DND-41 (cell line): Measurements from ENCODE around the gene MIEF2.
"Not testable (repeated sequence)": the region's sequence is repeated elsewhere in the genome, so short reads cannot be mapped to it uniquely, and the experiment has no call there.

Source experiments
- ATAC-seq: fragments of 200-7000 bp; cut with Tn5 transposase; 3 replicates; pipeline ENCODE4 v1.9.1; 2021; ENCODE audit warnings: low read depth; ENCODE audit not compliant: insufficient read depth
- DNase-seq: peaks from one replicate; pipeline ENCODE4 v3.0.0-alpha.2; 2020
- H2AFZ ChIP-seq: 2 replicates; pipeline ENCODE4 v1.6.0; 2012; ENCODE audit warnings: low read depth, low read length
- H3K27ac ChIP-seq: 2 replicates; pipeline ENCODE4 v1.5.1; 2012; ENCODE audit warnings: low read length, inconsistent platforms
- H3K27me3 ChIP-seq: fragments of 200-600 bp; sonication (generic); 2 replicates; pipeline ENCODE4 v1.6.0; 2012; ENCODE audit warnings: low read length, mild to moderate bottlenecking, inconsistent platforms; ENCODE audit not compliant: insufficient read depth, poor library complexity
- H3K36me3 ChIP-seq: 2 replicates; pipeline ENCODE4 v1.5.1; 2012; ENCODE audit warnings: low read length, inconsistent platforms; ENCODE audit not compliant: insufficient read depth
- H3K4me1 ChIP-seq: 2 replicates; pipeline ENCODE4 v1.5.1; 2012; ENCODE audit warnings: mild to moderate bottlenecking, low read length; ENCODE audit not compliant: insufficient read depth
- H3K4me2 ChIP-seq: 2 replicates; pipeline ENCODE4 v1.6.0; 2012; ENCODE audit warnings: mild to moderate bottlenecking, moderate library complexity, low read length, inconsistent platforms; ENCODE audit not compliant: insufficient read depth
- H3K4me3 ChIP-seq, 2 experiments: fragments of 200-600 bp in 1 of 2; shearing (Covaris generic) in 1 of 2; 2 replicates each; pipeline ENCODE4 v1.5.1; 2012 to 2016; ENCODE audit warnings: inconsistent platforms in 2 of 2, low read length in 2 of 2, mild to moderate bottlenecking in 2 of 2, low read depth in 1 of 2, moderate library complexity in 1 of 2
- H3K79me2 ChIP-seq: 2 replicates; pipeline ENCODE4 v1.6.0; 2012; ENCODE audit warnings: low read length, inconsistent platforms; ENCODE audit not compliant: insufficient read depth
- H3K9ac ChIP-seq: 2 replicates; pipeline ENCODE4 v1.6.0; 2012; ENCODE audit warnings: low read depth, mild to moderate bottlenecking, inconsistent platforms, low read length, moderate library complexity
- H3K9me3 ChIP-seq: 2 replicates; pipeline ENCODE4 v1.5.1; 2012; ENCODE audit warnings: low read length, moderate library complexity, mild to moderate bottlenecking, inconsistent platforms; ENCODE audit not compliant: insufficient read depth, severe bottlenecking
- H4K20me1 ChIP-seq: 2 replicates; pipeline ENCODE4 v1.6.0; 2012; ENCODE audit warnings: low read length; ENCODE audit not compliant: insufficient read depth
- CTCF ChIP-seq: IDR thresholded peaks from 2 replicates; pipeline ENCODE4 v1.5.1; 2012; ENCODE audit warnings: borderline replicate concordance, low read length, moderate library complexity, mild to moderate bottlenecking; ENCODE audit not compliant: poor library complexity, severe bottlenecking; ENCODE audit errors: extremely low read depth
- EZH2 ChIP-seq: IDR thresholded peaks from 3 replicates; pipeline ENCODE4 v1.6.1; 2012; ENCODE audit warnings: borderline replicate concordance, low read depth, mild to moderate bottlenecking, moderate library complexity, low read length, inconsistent platforms; ENCODE audit not compliant: severe bottlenecking

Gene MIEF2

DNA sequence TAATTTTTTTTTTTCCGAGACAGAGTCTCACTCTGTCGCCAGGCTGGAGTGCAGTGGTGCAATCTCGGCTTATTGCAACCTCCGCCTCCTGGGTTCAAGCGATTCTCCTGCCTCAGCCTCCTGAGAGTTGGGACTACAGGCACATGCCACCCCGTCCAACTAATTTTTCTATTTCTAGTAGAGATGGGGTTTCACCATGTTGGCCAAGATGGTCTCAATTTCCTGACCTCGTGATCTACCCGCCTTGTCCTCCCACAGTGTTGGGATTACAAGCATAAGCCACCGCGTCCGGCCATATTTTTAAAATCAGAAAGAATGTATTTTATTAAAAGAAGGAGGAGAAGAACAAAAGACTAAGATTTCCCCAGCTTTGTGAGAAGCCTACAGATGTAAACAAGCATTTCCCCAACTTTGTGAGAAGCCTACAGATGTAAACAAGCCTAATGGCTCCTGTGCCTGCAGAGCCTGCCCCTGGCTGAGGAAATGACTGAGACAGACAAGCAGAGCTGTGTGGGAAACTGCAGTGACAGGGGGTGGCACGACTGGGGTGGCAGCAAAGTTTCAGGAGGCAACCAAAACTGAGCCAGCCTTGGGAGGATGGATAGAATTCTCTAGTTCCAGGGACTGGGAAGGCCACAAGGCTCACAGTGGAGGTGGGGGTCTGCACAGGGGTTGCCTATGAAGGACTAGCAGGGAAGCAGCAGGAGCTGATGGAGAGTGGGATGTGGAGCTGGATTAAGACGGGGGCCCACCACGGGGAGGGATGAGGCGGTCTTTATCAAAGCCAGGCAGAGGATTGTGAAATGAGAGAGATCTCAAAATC, 31.5 kb downstream of the MIEF2 start:
- no peak for TF ChIP-seq EZH2
- no peak for TF ChIP-seq CTCF
- Histone ChIP-seq H3K9ac (no peak overlapping the region), H2AFZ (no peak overlapping the region), H3K4me2 (no peak overlapping the region), H3K9me3 (no peaks in the 10 kb centered on the region), H3K27ac (no peak overlapping the region), H4K20me1 (no peaks in the 10 kb centered on the region), H3K27me3 (no peaks in the 10 kb centered on the region), H3K36me3 (peaks cover 87% of the 10 kb centered on the region), H3K79me2 (no peaks in the 10 kb centered on the region), H3K4me3 (no peak overlapping the region), H3K4me1 (no peaks in the 10 kb centered on the region)
- DNase-seq (no peak), ATAC-seq (no peak)

DNA sequence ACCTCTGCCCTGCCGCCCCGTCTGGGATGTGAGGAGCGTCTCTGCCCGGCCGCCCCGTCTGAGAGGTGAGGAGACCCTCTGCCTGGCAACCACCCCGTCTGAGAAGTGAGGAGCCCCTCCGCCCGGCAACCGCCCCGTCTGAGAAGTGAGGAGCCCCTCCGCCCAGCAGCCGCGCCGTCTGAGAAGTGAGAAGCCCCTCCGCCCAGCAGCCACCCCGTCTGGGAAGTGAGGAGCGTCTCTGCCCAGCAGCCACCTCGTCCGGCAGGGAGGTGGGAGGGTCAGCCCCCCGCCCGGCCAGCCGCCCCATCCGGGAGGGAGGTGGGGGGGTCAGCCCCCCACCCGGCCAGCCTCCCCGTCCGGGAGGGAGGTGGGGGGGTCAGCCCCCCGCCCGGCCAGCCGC, 37.6 kb downstream of the MIEF2 start:
- H3K27ac ChIP-seq, ATAC-seq, H3K4me2 ChIP-seq, H3K79me2 ChIP-seq, DNase-seq, H3K4me1 ChIP-seq, H3K9me3 ChIP-seq, H3K27me3 ChIP-seq, H3K9ac ChIP-seq, H3K4me3 ChIP-seq, H2AFZ ChIP-seq, H4K20me1 ChIP-seq: not testable (repeated sequence)
- peaks cover 78% of the 10 kb centered on the region for H3K36me3 ChIP-seq

DNA sequence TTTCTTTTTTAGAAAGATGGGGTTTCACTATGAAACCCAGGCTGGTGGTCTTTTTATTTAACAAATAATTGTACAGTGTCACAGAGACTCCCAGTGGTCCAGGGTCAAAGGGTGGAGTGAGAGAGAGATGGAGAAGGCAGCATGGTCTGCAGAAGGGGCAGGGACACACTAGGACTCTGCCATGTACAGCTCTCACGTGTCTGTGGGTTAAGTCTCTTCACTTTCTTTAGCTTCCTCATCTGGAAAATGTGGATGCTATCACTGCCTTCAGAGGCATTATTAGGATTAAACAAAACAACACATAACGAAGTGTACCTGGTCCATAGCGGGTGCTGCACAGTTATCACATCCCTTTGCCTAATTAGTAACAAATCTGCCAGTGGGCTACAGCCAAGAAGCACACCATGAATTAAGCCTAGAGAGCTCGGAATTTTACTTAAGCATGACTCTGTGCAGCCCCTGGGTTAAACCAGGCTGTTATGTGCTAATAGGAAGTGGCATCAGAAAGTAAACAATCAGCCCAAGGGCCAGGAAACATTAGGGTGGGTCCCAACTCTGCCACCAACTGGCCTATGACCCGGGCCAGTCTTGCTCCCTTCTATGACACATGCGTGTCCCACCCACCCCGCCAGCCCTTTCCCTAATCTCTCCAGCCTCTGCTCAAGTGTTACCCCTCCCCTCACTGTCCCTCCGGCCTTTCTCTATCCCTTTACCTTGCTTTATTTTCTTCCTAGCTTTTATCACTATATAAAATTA, 40.4 kb downstream of the MIEF2 start:
- no peaks in the 10 kb centered on the region for H3K4me1 ChIP-seq
- no peak overlapping the region for H2AFZ ChIP-seq
- H3K27ac ChIP-seq = no peak overlapping the region
- ATAC-seq = no peak
- no peaks in the 10 kb centered on the region for H4K20me1 ChIP-seq
- peaks cover 77% of the 10 kb centered on the region for H3K36me3 ChIP-seq
- no peak overlapping the region for H3K4me2 ChIP-seq
- H3K9ac ChIP-seq = no peak overlapping the region
- no peak for TF ChIP-seq EZH2
- TF ChIP-seq CTCF = no peak
- DNase-seq = no peak
- H3K4me3 ChIP-seq = no peak overlapping the region
- H3K79me2 ChIP-seq = no peaks in the 10 kb centered on the region
- no peaks in the 10 kb centered on the region for H3K9me3 ChIP-seq
- H3K27me3 ChIP-seq = no peaks in the 10 kb centered on the region

GRCh38 chr17:18303206-18303605, 42.7 kb downstream of the MIEF2 start:
- H3K9me3 ChIP-seq, H3K4me3 ChIP-seq, H3K27ac ChIP-seq, H2AFZ ChIP-seq, H3K27me3 ChIP-seq, H3K9ac ChIP-seq, H3K4me1 ChIP-seq, H3K79me2 ChIP-seq, ATAC-seq, H3K4me2 ChIP-seq, DNase-seq, H4K20me1 ChIP-seq: not testable (repeated sequence)
- H3K36me3 ChIP-seq = peaks cover 85% of the 10 kb centered on the region
